Stimulated activated memory B cell treated with anti-CD40 and anti-IgM and Interleukin-4, amounts not matched to agents 10 μg/mL and 1 μg/mL and 100 μg/mL, for 72 hours (primary cell): Measurements from ENCODE around the gene KIFAP3.

ENCODE experiments used
- ATAC-seq: fragments of 150-1000 bp; cut with Tn5 transposase; 2 replicates; pipeline ENCODE4 v1.10.0; 2021
- H3K27ac Mint-ChIP-seq: one replicate; pipeline ENCODE4 v1.8.0; 2022; ENCODE audit warnings: mild to moderate bottlenecking, mixed read lengths
- H3K27me3 Mint-ChIP-seq: one replicate; pipeline ENCODE4 v1.8.0; 2022; ENCODE audit warnings: mixed read lengths
- H3K36me3 Mint-ChIP-seq: one replicate; pipeline ENCODE4 v1.8.0; 2022; ENCODE audit warnings: mixed read lengths
- H3K4me1 Mint-ChIP-seq: one replicate; pipeline ENCODE4 v1.8.0; 2022; ENCODE audit warnings: mixed read lengths
- H3K4me3 Mint-ChIP-seq: one replicate; pipeline ENCODE4 v1.8.0; 2022; ENCODE audit warnings: mild to moderate bottlenecking, moderate library complexity, mixed read lengths
- H3K9me3 Mint-ChIP-seq: one replicate; pipeline ENCODE4 v1.8.0; 2022; ENCODE audit warnings: mixed read lengths

The KIFAP3 gene

GRCh38 chr1:169896013-169896412, 178.5 kb downstream of the KIFAP3 start:
- Mint-ChIP-seq H3K4me1 (peaks cover 22% of the 10 kb centered on the region), H3K36me3 (no peaks in the 10 kb centered on the region), H3K9me3 (no peaks in the 10 kb centered on the region), H3K4me3 (no peak overlapping the region), H3K27me3 (no peaks in the 10 kb centered on the region), H3K27ac (no peak overlapping the region)
- ATAC-seq = no peak

- Mint-ChIP-seq H3K27me3 (no peaks in the 10 kb centered on the region), H3K27ac (peak overlapping the region; percentile 99), H3K9me3 (no peaks in the 10 kb centered on the region), H3K4me1 (peaks cover 32% of the 10 kb centered on the region), H3K36me3 (no peaks in the 10 kb centered on the region), H3K4me3 (peak overlapping the region; percentile 87)
- ATAC-seq = no peak
These were observed 179.9 kb downstream of the KIFAP3 start for GRCh38 chr1:169894424-169895145.

DNA sequence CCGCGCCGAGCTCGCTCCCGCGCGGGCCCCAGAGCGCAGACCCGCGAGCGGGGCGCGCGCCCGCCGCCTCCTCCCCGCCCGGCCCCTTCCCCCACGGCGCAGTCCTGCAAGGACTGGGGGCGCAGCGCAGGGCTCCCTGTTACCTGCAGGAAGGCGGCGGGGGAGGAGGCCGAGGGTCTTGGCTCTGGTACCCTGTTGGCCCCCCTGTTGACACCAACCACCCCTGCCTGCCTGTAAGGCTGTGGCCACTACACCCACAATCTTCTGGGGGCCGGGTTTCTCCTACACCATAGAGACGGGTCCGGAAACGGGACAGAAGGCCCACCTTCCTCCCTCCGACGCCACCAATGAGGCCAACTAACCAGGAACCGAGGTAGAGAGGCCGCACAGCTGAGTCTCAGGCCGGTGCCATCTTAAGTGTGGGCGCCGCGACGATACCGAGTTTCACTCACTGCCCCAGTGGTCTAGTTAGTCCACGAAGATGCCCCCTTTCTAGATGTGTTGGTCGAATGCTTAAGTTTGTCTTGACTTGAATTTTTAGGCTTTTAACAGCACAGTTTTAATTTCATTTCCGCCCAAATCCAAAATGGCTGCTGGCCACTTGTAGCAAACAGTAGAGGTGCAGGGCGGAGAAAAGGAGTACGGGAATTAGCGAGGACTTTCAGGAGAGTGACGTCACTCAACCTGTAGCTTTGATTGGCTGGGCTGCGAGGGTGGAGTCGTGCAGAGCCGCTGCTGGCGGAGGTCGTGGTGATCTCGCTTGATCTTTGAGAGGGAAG, 180.7 kb downstream of the KIFAP3 start, which contains the start of gene SCYL3:
Gene SCYL3, minus strand, starts transcription at position 252 of the 779 bp plus-strand sequence. CDS start 5,056 bp downstream, outside the sequence.
- Mint-ChIP-seq H3K27me3 (no peaks in the 10 kb centered on the region), H3K4me3 (peak within 1 kb of the TSS; percentile 87), H3K36me3 (no peaks in the 10 kb centered on the region), H3K27ac (peak within 1 kb of the TSS; percentile 99), H3K4me1 (peaks cover 37% of the 10 kb centered on the region), H3K9me3 (no peaks in the 10 kb centered on the region)
- peak; percentile 95 for ATAC-seq

- peak overlapping the region; percentile 99 for H3K27ac Mint-ChIP-seq
- no peak for ATAC-seq
- peaks cover 37% of the 10 kb centered on the region for H3K4me1 Mint-ChIP-seq
- no peaks in the 10 kb centered on the region for H3K36me3 Mint-ChIP-seq
- peak overlapping the region; percentile 87 for H3K4me3 Mint-ChIP-seq
- H3K9me3 Mint-ChIP-seq = no peaks in the 10 kb centered on the region
- H3K27me3 Mint-ChIP-seq = no peaks in the 10 kb centered on the region
These were observed 181.4 kb downstream of the KIFAP3 start for GRCh38 chr1:169892927-169893644.

DNA sequence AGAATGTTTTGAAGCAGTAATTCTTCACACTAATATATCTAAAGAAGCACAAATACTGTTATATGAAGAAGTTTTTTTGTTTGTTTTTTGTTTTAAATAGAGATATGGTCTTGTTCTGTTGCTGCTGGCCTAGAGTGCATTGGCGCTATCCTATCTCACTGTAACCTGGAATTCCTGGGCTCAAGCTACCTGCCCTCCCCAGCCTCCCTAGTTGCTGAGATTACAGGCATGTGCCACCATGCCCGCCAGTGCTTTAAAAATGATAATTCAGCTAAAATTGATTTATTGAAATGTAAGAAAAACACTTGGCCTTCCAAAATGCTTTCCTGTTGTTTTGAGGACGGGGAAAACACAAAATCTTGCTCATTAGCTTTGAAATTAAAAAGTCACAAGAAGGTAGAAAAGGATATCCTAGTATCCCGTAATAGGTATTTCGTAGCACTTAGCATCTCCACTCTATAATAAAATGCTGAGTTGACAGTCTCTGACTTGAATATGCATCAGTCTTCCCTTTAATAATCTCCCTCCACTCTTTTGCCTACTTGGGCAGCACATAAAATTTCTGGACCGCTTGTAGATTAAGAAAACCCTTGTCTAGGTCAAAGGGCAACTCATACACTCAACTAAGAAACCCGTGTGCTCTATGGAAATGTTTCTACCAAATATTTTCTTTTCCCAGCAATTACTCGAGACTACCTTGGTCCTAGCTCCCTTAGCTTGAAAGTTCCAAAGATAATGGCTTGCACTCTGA, 182.1 kb downstream of the KIFAP3 start:
- H3K4me3 Mint-ChIP-seq = peak overlapping the region; percentile 87
- H3K4me1 Mint-ChIP-seq = peaks cover 37% of the 10 kb centered on the region
- H3K27ac Mint-ChIP-seq = peak overlapping the region; percentile 99
- no peaks in the 10 kb centered on the region for H3K9me3 Mint-ChIP-seq
- no peak for ATAC-seq
- H3K36me3 Mint-ChIP-seq = no peaks in the 10 kb centered on the region
- no peaks in the 10 kb centered on the region for H3K27me3 Mint-ChIP-seq

GRCh38 chr1:169891539-169891885, 183.0 kb downstream of the KIFAP3 start:
- Mint-ChIP-seq H3K36me3 (peaks cover 3% of the 10 kb centered on the region), H3K9me3 (no peaks in the 10 kb centered on the region), H3K4me1 (peaks cover 37% of the 10 kb centered on the region), H3K27ac (peak overlapping the region; percentile 64), H3K27me3 (no peaks in the 10 kb centered on the region), H3K4me3 (peak overlapping the region; percentile 59)
- no peak for ATAC-seq

GRCh38 chr1:169890761-169891538, 183.5 kb downstream of the KIFAP3 start:
- H3K4me1 Mint-ChIP-seq = peaks cover 37% of the 10 kb centered on the region
- no peaks in the 10 kb centered on the region for H3K9me3 Mint-ChIP-seq
- H3K27ac Mint-ChIP-seq = peak overlapping the region; percentile 64
- no peaks in the 10 kb centered on the region for H3K27me3 Mint-ChIP-seq
- H3K4me3 Mint-ChIP-seq = peak overlapping the region; percentile 59
- no peak for ATAC-seq
- H3K36me3 Mint-ChIP-seq = peaks cover 9% of the 10 kb centered on the region

- Mint-ChIP-seq H3K4me1 (peaks cover 41% of the 10 kb centered on the region), H3K4me3 (no peak overlapping the region), H3K9me3 (no peaks in the 10 kb centered on the region), H3K27ac (no peak overlapping the region), H3K27me3 (no peaks in the 10 kb centered on the region), H3K36me3 (peaks cover 16% of the 10 kb centered on the region)
- ATAC-seq = no peak
These were observed 184.6 kb downstream of the KIFAP3 start for GRCh38 chr1:169889871-169890270.

- no peaks in the 10 kb centered on the region for H3K9me3 Mint-ChIP-seq
- peaks cover 30% of the 10 kb centered on the region for H3K36me3 Mint-ChIP-seq
- H3K4me1 Mint-ChIP-seq = peaks cover 27% of the 10 kb centered on the region
- no peak overlapping the region for H3K4me3 Mint-ChIP-seq
- H3K27me3 Mint-ChIP-seq = no peaks in the 10 kb centered on the region
- no peak overlapping the region for H3K27ac Mint-ChIP-seq
- no peak for ATAC-seq
These were observed 187.6 kb downstream of the KIFAP3 start for GRCh38 chr1:169886931-169887330.

GRCh38 chr1:169886422-169886821, 188.1 kb downstream of the KIFAP3 start:
- H3K4me1 Mint-ChIP-seq = peaks cover 24% of the 10 kb centered on the region
- no peak for ATAC-seq

GRCh38 chr1:169885207-169885606, 189.3 kb downstream of the KIFAP3 start:
- Mint-ChIP-seq H3K4me1 (peaks cover 13% of the 10 kb centered on the region), H3K9me3 (no peaks in the 10 kb centered on the region), H3K27ac (no peak overlapping the region), H3K4me3 (no peak overlapping the region), H3K36me3 (peaks cover 36% of the 10 kb centered on the region), H3K27me3 (no peaks in the 10 kb centered on the region)
- ATAC-seq = no peak

More at GRCh38 chr1:169886422-169886821, 188.1 kb downstream of the KIFAP3 start:
- Mint-ChIP-seq H3K36me3 (peaks cover 33% of the 10 kb centered on the region), H3K4me3 (no peak overlapping the region), H3K27ac (no peak overlapping the region), H3K9me3 (no peaks in the 10 kb centered on the region), H3K27me3 (no peaks in the 10 kb centered on the region)

DNA sequence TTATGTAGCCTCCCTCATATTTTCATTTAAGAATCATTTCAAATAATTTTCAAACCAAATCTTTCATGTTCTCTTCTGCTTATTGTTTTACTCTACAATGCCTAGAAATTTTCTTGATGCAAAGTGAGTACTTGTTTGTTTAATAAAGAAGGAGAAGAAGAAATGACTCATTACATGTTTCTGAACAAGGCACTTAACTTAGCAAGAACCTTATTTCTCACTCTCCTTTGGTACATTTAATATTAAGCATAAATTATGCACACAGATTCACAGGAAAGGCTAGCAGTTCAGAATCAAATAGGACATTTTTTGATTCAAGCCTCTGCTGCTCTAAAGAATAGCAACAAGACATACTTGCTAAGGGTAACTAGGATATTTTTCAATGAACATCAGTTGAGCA, 189.9 kb downstream of the KIFAP3 start:
- Mint-ChIP-seq H3K27me3 (no peaks in the 10 kb centered on the region), H3K4me1 (peaks cover 17% of the 10 kb centered on the region), H3K9me3 (no peaks in the 10 kb centered on the region), H3K27ac (no peak overlapping the region), H3K4me3 (no peak overlapping the region), H3K36me3 (peaks cover 36% of the 10 kb centered on the region)
- ATAC-seq = no peak

DNA sequence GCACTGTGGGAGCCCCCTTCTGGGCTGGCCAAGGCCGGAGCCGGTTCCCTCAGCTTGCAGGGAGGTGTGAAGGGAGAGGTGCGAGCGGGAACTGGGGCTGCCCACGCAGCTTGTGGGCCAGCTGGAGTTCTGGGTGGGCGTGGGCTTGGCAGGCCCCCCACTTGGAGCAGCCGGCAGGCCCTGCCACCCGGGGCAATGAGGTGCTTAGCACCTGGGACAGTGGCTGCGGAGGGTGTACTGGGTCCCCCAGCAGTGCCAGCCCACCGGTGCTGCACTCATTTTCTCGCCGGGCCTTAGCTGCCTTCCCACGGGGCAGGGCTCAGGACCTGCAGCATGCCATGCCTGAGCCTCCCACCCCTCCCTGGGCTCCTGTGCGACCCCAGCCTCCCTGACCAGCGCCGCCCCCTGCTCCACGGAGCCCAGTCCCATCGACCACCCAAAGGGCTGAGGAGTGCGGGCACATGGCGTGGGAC, 192.4 kb downstream of the KIFAP3 start:
- Mint-ChIP-seq H3K36me3 (peaks cover 42% of the 10 kb centered on the region), H3K9me3 (no peaks in the 10 kb centered on the region), H3K4me3 (no peak overlapping the region), H3K27ac (no peak overlapping the region), H3K27me3 (no peaks in the 10 kb centered on the region), H3K4me1 (peaks cover 27% of the 10 kb centered on the region)
- no peak for ATAC-seq
